GM21825 (cell line): ENCODE results near the gene TMEM150A.
A peak's percentile ranks its signal among the peaks of the same experiment; 100 is the strongest.
"Not testable (repeated sequence)": the region's sequence is repeated elsewhere in the genome, so short reads cannot be mapped to it uniquely, and the experiment has no call there.

Experiments used
- ATAC-seq: cut with Tn5 transposase; IDR thresholded peaks from one replicate; pipeline ENCODE4 v1.9.1; 2021; ENCODE audit warnings: mild to moderate bottlenecking, moderate library complexity; ENCODE audit not compliant: unreplicated experiment

The TMEM150A gene

GRCh38 chr2:85613717-85614515 is 11.4 kb upstream of the TMEM150A start:
- no peak for ATAC-seq

- peak; percentile 80 for ATAC-seq
Observed at GRCh38 chr2:85611705-85612587, 9.4 kb upstream of the TMEM150A start, which contains the start of gene C2orf68. C2orf68 (minus strand) TSS chr2:85612066; CDS start chr2:85611984, 82 bp downstream.

GRCh38 chr2:85611217-85611704 is 8.8 kb upstream of the TMEM150A start:
- ATAC-seq: no peak

- ATAC-seq: no peak
Observed at GRCh38 chr2:85607268-85608215, 5.0 kb upstream of the TMEM150A start.

GRCh38 chr2:85606116-85606455 is 3.6 kb upstream of the TMEM150A start:
- no peak for ATAC-seq

- no peak for ATAC-seq
Observed at GRCh38 chr2:85605406-85606115, 3.1 kb upstream of the TMEM150A start.

GRCh38 chr2:85604568-85605339 is 2.3 kb upstream of the TMEM150A start:
- ATAC-seq: no peak

- not testable (repeated sequence) for ATAC-seq
Observed at GRCh38 chr2:85604133-85604444, 1.6 kb upstream of the TMEM150A start.

- ATAC-seq: peak; percentile 27
Observed at GRCh38 chr2:85601771-85602475, 575 bp downstream of the TMEM150A start.

GRCh38 chr2:85600951-85601770 is 1.3 kb downstream of the TMEM150A start:
- ATAC-seq: no peak

- no peak for ATAC-seq
Observed at GRCh38 chr2:85600235-85600575, 2.3 kb downstream of the TMEM150A start.

GRCh38 chr2:85599468-85600234 is 2.8 kb downstream of the TMEM150A start:
- no peak for ATAC-seq

- no peak for ATAC-seq
Observed at GRCh38 chr2:85598594-85599340, 3.7 kb downstream of the TMEM150A start.

GRCh38 chr2:85597241-85597640 is 5.3 kb downstream of the TMEM150A start:
- ATAC-seq: no peak

GRCh38 chr2:85596486-85597143 is 5.9 kb downstream of the TMEM150A start:
- ATAC-seq: no peak

- ATAC-seq: no peak
Observed at GRCh38 chr2:85596026-85596333, 6.5 kb downstream of the TMEM150A start.
